ENCODE measurements around the gene SCAMP4.

DNA sequence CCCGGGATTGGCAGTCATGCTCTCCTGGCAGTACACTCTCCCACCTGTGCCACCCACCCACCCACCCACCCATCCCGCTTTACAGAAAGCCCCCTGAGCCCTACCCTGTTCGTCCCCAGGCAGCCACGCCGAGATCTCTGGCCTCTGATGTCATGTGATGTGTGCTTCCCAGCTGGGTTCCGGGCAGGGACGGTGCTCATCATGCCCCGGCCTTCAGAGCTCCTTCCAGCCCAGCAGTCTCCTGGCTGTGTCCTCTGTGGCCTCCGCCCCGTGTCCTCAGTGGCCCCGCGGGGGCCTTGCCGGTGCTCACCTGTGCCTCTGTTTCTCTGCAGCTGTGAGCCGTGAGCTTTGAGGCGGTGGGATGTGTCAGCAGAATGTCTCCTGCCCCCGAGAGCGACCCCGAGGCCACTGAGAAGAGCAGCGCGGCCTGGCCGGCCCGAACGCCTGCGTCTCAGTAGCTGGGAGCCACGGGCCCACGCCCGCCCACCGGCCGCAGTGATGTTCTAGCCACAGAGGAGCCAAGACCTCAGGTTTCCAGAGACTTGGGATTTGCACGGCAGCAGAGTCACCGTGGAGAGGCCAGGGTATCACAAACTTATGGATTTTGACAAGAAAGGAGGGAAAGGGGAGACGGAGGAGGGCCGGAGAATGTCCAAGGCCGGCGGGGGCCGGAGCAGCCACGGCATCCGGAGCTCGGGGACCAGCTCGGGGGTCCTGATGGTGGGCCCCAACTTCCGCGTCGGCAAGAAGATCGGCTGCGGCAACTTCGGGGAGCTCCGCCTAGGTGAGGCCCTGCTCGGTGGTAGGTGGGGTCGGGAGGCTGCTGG is 64.2 kb downstream of the SCAMP4 start:
- TF ChIP-seq, protein P1, sequence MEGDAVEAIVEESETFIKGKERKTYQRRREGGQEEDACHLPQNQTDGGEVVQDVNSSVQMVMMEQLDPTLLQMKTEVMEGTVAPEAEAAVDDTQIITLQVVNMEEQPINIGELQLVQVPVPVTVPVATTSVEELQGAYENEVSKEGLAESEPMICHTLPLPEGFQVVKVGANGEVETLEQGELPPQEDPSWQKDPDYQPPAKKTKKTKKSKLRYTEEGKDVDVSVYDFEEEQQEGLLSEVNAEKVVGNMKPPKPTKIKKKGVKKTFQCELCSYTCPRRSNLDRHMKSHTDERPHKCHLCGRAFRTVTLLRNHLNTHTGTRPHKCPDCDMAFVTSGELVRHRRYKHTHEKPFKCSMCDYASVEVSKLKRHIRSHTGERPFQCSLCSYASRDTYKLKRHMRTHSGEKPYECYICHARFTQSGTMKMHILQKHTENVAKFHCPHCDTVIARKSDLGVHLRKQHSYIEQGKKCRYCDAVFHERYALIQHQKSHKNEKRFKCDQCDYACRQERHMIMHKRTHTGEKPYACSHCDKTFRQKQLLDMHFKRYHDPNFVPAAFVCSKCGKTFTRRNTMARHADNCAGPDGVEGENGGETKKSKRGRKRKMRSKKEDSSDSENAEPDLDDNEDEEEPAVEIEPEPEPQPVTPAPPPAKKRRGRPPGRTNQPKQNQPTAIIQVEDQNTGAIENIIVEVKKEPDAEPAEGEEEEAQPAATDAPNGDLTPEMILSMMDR (IDR thresholded peaks at IDR 0.05; ENCODE audit: poor library complexity, severe bottlenecking) = no peak
- TF ChIP-seq EZH2 (IDR thresholded peaks at IDR 0.05; ENCODE audit: borderline replicate concordance, insufficient read depth, low read length, poor library complexity, severe bottlenecking) (no peak), POLR2AphosphoS5 (IDR thresholded peaks at IDR 0.05) (no peak), MXI1 (conservative IDR thresholded peaks at IDR 0.05; ENCODE audit: poor library complexity, severe bottlenecking) (no peak)
